COLO829 (cell line): ENCODE data around the gene OR52B6.
"Not testable (repeated sequence)": the region's sequence is repeated elsewhere in the genome, so short reads cannot be mapped to it uniquely, and the experiment has no call there.

Source experiments
- DNase-seq: peaks from one replicate; pipeline ENCODE4 v3.0.0; 2012; ENCODE audit warnings: low spot score

Gene OR52B6, protein sequence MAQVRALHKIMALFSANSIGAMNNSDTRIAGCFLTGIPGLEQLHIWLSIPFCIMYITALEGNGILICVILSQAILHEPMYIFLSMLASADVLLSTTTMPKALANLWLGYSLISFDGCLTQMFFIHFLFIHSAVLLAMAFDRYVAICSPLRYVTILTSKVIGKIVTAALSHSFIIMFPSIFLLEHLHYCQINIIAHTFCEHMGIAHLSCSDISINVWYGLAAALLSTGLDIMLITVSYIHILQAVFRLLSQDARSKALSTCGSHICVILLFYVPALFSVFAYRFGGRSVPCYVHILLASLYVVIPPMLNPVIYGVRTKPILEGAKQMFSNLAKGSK

GRCh38 chr11:5580577-5580976 is at the start of gene OR52B6:
Gene OR52B6, plus strand, starts transcription at chr11:5580877. Its CDS starts 0 bp downstream, at chr11:5580877.
- DNase-seq: no peak

DNA sequence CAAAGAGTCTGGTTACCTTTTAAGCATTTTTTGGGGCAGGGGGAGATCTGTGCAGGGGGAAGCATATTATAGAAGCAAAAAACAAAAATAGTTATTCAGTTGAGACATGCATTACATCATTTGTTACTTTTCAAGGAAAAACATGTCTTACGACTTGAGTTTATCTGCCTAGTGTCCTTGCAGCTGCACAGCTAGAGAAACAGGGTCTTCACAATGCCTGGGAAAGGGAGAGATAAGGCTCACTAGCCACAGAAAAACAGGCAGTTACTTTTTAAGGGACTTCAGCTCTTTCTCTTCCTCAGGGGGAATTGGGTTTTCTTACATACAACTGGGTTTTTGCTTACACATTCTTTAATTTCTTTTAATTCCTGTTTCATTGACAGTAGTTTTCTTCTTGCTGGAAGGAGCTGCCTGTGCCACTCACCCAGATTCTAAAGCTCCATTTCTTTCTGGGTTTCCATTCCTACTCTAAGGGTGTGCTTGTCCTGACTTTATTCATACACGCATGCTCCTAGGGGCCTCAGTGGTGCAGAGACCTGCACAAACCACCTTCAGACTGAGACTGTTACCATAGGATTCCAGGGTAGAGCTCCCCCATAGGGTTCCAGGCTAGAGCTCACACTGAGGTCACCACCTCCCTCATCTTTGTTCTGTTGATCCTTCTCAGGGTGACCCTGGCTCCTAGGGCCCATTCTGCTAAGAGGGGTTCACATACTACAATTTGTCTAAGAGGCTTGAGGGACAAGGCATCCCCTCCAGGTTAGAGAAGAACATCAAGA is 49.4 kb upstream of the OR52B6 start:
- no peak for DNase-seq

DNA sequence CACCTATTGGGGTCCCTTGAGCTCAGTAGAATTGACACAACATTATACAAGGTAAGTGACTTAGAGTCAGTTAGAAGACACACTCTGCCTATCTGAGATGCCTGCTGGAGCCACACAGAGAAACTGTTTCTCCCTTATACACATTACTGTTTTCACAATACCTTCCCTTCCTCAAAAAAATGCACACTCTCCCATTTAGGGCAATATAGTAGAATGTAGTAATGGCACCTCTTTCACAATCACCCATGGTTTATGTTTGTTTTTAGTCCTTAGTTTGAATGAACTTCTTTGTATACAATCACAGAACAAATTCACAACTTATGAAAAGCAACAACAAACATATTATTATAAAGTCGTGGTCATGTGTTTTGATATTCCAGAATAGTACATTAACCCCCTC is 46.6 kb upstream of the OR52B6 start:
- no peak for DNase-seq

DNA sequence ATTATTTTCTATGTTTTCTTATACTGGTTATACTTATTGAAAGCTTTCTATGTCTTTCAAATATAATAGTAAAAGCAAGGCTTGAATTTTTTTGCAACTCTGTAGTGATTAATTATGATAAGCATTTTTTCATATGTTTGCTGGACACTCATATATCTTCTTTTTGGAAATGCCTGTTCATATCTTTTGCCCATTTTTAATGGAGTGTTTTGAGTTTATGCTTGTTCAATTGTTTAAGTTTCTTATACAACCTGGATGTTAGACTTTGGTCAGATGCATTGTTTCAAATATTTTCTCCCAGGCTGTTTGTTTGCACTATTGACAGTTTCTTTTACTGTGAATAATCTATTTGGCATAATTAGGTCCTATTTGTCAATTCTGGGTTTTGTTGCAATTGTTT is 44.2 kb upstream of the OR52B6 start:
- DNase-seq: no peak

- no peak for DNase-seq
Measured at GRCh38 chr11:5541427-5541826, 39.2 kb upstream of the OR52B6 start.

DNA sequence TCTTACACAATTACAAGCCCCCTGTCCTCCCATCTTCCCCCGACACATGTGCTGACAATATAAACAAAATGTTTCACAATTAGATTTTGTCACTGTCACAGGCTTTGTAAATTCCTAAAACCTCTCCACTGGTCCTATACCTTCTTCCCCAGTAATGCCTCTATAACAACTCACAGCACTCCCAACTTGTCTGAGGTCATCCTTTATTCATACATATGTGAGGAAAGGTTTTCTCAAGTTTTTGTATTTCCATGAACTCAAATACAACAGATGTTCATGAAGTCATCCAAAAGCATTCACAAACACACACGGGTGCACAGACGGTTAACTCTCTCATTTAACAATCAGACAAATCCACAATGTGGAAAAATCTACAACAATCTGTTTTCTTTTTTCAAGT is 34.2 kb upstream of the OR52B6 start:
- DNase-seq: no peak

- no peak for DNase-seq
Measured at GRCh38 chr11:5547982-5548381, 32.7 kb upstream of the OR52B6 start.

DNA sequence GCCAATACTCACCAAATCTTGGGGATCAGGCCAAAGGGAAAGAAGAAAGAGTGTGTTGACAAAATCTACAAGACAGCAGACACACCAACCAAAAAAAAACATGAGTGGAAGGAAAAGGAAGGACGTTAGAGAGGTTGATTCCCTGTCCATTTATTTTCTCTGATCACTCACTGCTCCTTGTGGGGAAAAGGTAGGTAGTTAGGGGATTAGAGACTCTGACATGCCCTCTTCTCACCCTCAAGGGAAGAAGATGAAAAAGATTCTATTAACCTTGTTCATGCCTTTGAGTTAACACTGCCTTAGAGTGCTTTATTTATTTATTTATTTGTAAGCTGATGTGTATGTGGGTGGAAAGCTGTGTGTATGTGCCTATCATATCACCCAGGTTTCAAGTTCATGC is 32.2 kb upstream of the OR52B6 start, which contains the start of gene OR52H1:
TSS of gene OR52H1 (minus strand) at position 101 of the 400 bp plus-strand sequence. CDS start 3,035 bp downstream, outside the sequence.
- DNase-seq: no peak

GRCh38 chr11:5550440-5551095 is 30.1 kb upstream of the OR52B6 start:
- DNase-seq: no peak

DNA sequence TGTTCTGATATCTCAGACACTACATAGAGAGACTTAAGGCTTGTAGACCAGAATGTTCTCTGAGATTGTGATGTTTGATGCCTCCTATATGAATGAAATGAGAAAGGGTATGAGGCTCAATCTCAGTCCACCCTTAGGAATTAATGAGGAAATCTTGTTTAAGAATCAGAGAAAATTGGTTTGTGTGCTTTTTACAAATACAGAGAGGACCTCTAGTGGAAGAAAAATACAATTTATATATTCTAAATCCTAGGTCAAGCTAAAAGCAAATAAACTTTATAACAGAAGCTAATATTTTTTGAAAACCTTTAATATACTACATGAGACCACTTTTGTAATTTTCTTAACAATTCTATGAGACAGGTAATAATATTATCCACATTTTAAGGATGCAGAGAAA is 27.3 kb upstream of the OR52B6 start:
- DNase-seq: no peak

GRCh38 chr11:5556596-5557188 is 24.0 kb upstream of the OR52B6 start:
- no peak for DNase-seq

- no peak for DNase-seq
Measured at GRCh38 chr11:5557751-5558150, 22.9 kb upstream of the OR52B6 start.

- no peak for DNase-seq
Measured at GRCh38 chr11:5564259-5565019, 16.2 kb upstream of the OR52B6 start.

GRCh38 chr11:5574654-5575053 is 6.0 kb upstream of the OR52B6 start:
- no peak for DNase-seq

GRCh38 chr11:5575152-5575551 is 5.5 kb upstream of the OR52B6 start:
- DNase-seq: no peak

DNA sequence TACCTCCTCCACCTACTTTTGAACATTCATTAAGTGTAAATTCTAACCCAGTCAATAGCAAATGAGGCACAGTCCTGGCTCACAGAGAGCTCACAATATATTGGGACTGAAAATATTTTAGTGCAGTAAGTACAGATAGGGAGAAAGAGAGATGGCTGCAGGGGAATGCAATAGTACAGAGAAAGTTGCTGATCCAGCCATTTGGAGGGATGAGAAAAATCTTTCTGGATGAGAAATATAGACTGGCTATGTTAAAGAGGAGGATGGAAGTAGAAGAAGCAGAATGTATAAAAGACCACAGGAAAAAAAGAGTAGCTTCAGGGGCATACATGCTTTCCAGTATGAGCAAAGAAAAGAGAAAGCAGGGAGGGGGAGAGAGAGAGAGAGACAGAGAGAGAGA is 3.6 kb upstream of the OR52B6 start:
- no peak for DNase-seq

- no peak for DNase-seq
Measured at GRCh38 chr11:5581014-5581413, 337 bp downstream of the OR52B6 start.

GRCh38 chr11:5584458-5584857 is 3.8 kb downstream of the OR52B6 start:
- not testable (repeated sequence) for DNase-seq

GRCh38 chr11:5589906-5590305 is 9.2 kb downstream of the OR52B6 start:
- DNase-seq: not testable (repeated sequence)

DNA sequence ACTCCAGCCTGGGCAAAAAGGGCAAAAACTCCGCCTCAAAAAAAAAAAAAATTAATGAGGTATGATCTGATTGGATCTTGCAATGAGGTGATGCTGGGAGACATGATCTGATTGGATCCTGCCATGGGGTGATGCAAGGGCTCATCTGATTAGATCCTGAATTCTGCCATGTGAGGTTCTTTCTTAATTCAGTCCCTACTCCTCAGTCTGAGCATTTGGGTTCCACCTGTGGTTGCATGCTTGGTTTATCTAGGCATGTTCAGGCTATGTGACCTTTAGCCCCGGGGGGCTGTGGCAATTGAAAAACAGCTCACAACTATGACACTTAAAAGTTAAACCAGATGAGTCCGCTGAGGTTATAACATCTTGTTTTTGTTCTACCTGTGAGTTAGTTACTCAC is 10.9 kb downstream of the OR52B6 start:
- DNase-seq: no peak

DNA sequence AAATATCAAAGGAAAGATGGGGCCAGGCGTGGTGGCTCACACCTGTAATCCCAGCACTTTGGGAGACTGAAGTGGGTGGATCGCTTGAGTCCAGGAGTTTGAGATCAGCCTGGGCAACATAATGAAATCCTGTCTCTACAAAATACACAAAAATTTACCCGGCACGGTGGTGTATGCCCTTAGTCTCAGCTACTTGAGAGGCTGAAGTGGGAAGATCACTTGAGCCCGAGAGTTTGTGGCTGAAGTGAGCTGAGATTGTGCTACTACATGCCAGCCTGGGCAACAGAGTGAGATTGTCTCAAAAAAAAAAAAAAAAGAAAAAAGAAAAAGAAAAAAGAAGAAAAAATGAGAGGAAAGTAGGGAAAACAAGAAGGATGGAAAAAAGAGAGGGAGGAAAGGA is 11.9 kb downstream of the OR52B6 start:
- no peak for DNase-seq

- no peak for DNase-seq
Measured at GRCh38 chr11:5593146-5593545, 12.5 kb downstream of the OR52B6 start.
